Measurements from ENCODE around the gene CRB3. TPM values are rescaled to one million over a fixed set of nuclear protein-coding genes. Genes with fewer than 3 reads are reported as not detected.

The CRB3 gene
- total and polyA plus RNA-seq, 2 of the 13 experiments (the other 11 are each of a cell fraction or from before 2014, with no cell fraction given), result 10.6 to 25.6 TPM

GRCh38 chr19:6460099-6460884 is 3.8 kb upstream of the CRB3 start:
- peak overlapping the region; percentile 91 for H3K4me2 ChIP-seq (ENCODE audit: low read depth, low read length)
- H3K9ac ChIP-seq (ENCODE audit: insufficient read depth, low read depth, low read length), result peak overlapping the region; percentile 70
- H3K27me3 ChIP-seq (ENCODE audit: control insufficient read depth in 1 of 2, insufficient read depth in 2 of 2, low read length in 2 of 2), result no peaks in the 10 kb centered on the region
- ChIA-PET CTCF (ENCODE audit: low intra/inter-chr PET ratio, low total read pairs) (no interaction called here), POLR2A (interaction anchor here (0.8 to 1.3 kb wide), 3 partner anchors 9 to 88 kb away, joined by 3 to 6 read pairs (median 5); partner anchors contain the start of gene ALKBH7)
- peak overlapping the region; percentile 66 to 83 (median 81) for H3K4me3 ChIP-seq (replicated peaks in 1 of 3; ENCODE audit: insufficient read depth in 1 of 3, low read depth in 2 of 3, low read length in 3 of 3)
- peaks cover 18% of the 10 kb centered on the region for H3K4me1 ChIP-seq (ENCODE audit: insufficient read depth, low read length)
- peak overlapping the region; percentile 75 for H2AFZ ChIP-seq (ENCODE audit: low read length)
- no peaks in the 10 kb centered on the region for H4K20me1 ChIP-seq (ENCODE audit: insufficient read depth, low read length)
- peaks cover 0 to 10% of the 10 kb centered on the region in 2 experiments; a peak in 1 of 5 replicates for H3K36me3 ChIP-seq (replicated peaks in 1 of 2; ENCODE audit: control insufficient read depth in 1 of 2, insufficient read depth in 2 of 2, low read length in 2 of 2)
- FAIRE-seq (peak; percentile 77), ATAC-seq (peak; percentile 76), DNase-seq (ENCODE audit: low spot score) (peak; percentile 94)
- H3K27ac ChIP-seq (ENCODE audit: extremely low read length, insufficient read depth, low read length), result peak overlapping the region; percentile 41
- WGBS (ENCODE audit: low lambda C conversion rate), result under 1% methylated on average over 39 of the region's 57 CpGs
- no TSS peak for BruUV-seq (replicated peaks)
- intact Hi-C loops (cut with micrococcal nuclease; ENCODE audit: unreplicated experiment) (no loop called here), in situ Hi-C loops (cut with HindIII; ENCODE audit: extremely low pct_ligation_motif_present, low pct_unique_long_range_greater_than_20kb) (no loop called here)
- H3K9me3 ChIP-seq (ENCODE audit: low read length), result no peaks in the 10 kb centered on the region
- no peaks in the 10 kb centered on the region for H3K79me2 ChIP-seq (ENCODE audit: insufficient read depth, low read length)
- TF ChIP-seq GTF3A (CRISPR knock-in tag; conservative IDR thresholded peaks at IDR 0.05) (peak; percentile 53; the same call in 1 of the 2 replicates), ZNF580 (CRISPR knock-in tag; IDR thresholded peaks at IDR 0.05; ENCODE audit: borderline replicate concordance, low read depth) (peak; percentile 58; the same call in 1 of the 2 replicates), GLMP (CRISPR knock-in tag; IDR thresholded peaks at IDR 0.05; ENCODE audit: borderline replicate concordance) (no peak), MEIS1 (CRISPR knock-in tag; IDR thresholded peaks at IDR 0.05; ENCODE audit: borderline replicate concordance) (peak; percentile 91; the same call in 1 of the 2 replicates), PHF20 (CRISPR knock-in tag; IDR thresholded peaks at IDR 0.05) (0 out of 2 replicates have a peak, but pooled peaks have one; percentile 25), RBM39 (IDR thresholded peaks at IDR 0.05; ENCODE audit: low read depth, low read length, poor library complexity, severe bottlenecking) (peak; percentile 90), ZNF556 (CRISPR knock-in tag; IDR thresholded peaks at IDR 0.05; ENCODE audit: borderline replicate concordance) (peak; percentile 79), ZNF816 (CRISPR knock-in tag; IDR thresholded peaks at IDR 0.05; ENCODE audit: borderline replicate concordance) (no peak), ARID2 (CRISPR knock-in tag; IDR thresholded peaks at IDR 0.05; ENCODE audit: borderline replicate concordance) (no peak), MLLT10 (CRISPR knock-in tag; IDR thresholded peaks at IDR 0.05) (no peak), MIER2 (CRISPR knock-in tag; IDR thresholded peaks at IDR 0.05) (no peak), POLR2A (IDR thresholded peaks at IDR 0.05; ENCODE audit: insufficient read depth in 1 of 2, low read depth in 2 of 2, low read length in 2 of 2) (peak in 1 of 2 experiments; percentile 43; a peak in 1 of 4 replicates), CEBPG (CRISPR knock-in tag; IDR thresholded peaks at IDR 0.05) (no peak), STAG1 (CRISPR knock-in tag; IDR thresholded peaks at IDR 0.05) (0 out of 2 replicates have a peak, but pooled peaks have one; percentile 8), THRA (CRISPR knock-in tag; IDR thresholded peaks at IDR 0.05; ENCODE audit: borderline replicate concordance) (peak; percentile 17; the same call in 1 of the 2 replicates), ZNF343 (CRISPR knock-in tag; IDR thresholded peaks at IDR 0.05) (peak; percentile 64; the same call in 1 of the 2 replicates), DMAP1 (CRISPR knock-in tag; IDR thresholded peaks at IDR 0.05) (peak; percentile 63; the same call in 1 of the 2 replicates), ZBTB21 (CRISPR knock-in tag; IDR thresholded peaks at IDR 0.05) (no peak), PAWR (CRISPR knock-in tag; IDR thresholded peaks at IDR 0.05; ENCODE audit: borderline replicate concordance) (no peak), ELF1 (CRISPR knock-in tag; IDR thresholded peaks at IDR 0.05) (peak; percentile 71)
- TF ChIP-seq, protein P1, sequence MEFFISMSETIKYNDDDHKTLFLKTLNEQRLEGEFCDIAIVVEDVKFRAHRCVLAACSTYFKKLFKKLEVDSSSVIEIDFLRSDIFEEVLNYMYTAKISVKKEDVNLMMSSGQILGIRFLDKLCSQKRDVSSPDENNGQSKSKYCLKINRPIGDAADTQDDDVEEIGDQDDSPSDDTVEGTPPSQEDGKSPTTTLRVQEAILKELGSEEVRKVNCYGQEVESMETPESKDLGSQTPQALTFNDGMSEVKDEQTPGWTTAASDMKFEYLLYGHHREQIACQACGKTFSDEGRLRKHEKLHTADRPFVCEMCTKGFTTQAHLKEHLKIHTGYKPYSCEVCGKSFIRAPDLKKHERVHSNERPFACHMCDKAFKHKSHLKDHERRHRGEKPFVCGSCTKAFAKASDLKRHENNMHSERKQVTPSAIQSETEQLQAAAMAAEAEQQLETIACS (CRISPR knock-in tag; IDR thresholded peaks at IDR 0.05), result peak; percentile 20; the same call in 1 of the 2 replicates

All from HepG2 (cell line).